ENCODE data around the gene MAN1C1.
"Not testable (repeated sequence)": the region's sequence is repeated elsewhere in the genome, so short reads cannot be mapped to it uniquely, and the experiment has no call there.

The MAN1C1 gene

DNA sequence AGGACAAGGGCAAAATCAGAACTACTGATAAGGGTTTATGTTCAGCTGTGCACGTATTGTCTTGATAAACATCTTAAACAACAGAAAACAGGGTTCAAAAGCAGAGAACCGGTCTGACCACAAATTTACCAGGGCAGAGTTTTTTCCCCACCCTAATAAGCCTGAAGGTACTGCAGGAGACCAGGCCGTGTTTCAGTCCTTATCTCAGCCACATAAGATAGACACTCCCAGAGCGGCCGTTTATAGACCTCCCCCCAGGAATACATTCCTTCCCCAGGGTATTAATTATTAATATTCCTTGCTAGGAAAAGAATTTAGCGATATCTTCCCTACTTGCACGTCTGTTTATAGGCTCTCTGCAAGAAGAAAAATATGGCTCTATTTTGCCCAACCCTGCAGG lies 19.6 kb downstream of the MAN1C1 start:
- not testable (repeated sequence) for DNase-seq

DNA sequence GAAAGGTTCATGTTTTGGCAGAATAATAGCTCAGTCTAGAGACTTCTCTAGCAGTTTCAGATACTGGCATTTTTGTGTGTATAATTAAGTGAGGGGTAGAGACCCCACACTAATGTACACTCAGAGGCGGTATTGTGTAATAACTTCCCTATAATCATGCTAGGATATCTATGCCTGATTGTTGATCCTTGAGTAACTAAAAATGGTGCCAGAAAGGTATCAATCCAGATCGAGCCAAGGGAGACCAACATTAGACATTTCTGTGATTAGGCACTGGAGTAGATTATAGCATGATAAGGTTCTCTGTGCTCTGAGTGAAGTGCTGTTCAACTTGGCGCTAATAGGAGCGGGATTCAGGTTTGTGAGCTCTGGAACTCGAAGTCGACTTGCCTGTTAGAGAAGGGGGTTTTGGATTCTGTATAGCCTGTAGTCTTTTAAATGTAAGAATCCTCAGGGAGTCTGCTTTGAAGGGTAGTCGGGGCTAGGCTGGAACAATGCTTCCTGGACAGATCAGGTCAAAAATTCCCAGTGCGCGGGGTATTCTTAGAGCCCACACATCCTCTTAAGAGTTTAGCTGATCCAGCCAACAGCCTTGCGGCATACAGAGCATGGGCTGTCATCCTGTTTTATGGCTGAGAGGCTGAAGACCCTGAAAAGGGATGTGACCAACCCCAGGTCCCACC lies 24.2 kb downstream of the MAN1C1 start:
- DNase-seq = no peak

DNA sequence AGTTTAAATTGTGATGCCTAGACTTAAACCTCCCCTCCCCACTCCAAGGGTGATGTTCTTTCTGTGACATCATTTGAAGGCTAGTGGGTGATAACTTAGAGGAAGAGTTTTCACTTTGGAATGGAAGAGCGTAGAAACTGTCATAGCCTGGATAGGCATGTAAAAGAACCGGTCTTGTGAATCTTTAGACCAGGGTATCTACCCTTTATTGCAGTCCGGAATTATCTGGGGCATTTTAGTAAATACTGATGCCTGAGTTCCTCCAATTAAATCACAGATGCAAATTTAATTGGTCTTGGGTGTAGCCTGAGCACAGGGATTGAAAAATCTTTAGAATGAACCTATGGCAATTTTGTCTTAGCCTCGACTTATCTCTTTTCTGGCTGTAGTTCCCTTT lies 24.7 kb downstream of the MAN1C1 start:
- no peak for DNase-seq

DNA sequence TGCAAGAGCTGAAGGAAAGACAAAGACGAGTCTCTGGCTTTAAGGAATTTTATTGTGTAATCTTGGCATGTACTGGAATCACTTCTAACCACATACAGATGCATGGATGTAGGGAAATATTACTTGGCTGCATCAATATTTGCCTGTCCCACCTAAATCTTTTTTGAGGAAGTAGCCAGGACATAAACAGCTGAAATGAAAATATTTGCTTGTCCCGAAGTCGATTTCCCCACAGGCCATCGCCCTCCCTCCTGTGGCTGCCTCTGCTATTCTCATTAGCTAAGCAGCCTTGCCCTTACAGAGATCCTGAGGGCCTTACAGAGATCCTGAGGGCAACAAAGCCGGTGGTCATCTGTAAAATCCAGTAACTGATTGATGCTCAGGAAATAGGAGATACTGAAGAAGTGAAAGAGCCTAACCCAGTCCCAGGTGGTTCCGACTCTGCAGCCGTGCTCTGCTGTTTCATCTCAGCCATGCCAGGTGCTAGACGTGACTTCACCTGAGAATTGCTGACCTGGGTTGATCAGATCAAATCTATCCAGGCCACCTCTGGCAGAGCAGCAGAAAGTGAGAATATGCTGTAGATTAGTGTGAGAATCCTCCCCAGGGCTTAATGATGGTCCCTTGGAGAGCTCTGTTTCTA lies 25.5 kb downstream of the MAN1C1 start:
- no peak for DNase-seq

DNA sequence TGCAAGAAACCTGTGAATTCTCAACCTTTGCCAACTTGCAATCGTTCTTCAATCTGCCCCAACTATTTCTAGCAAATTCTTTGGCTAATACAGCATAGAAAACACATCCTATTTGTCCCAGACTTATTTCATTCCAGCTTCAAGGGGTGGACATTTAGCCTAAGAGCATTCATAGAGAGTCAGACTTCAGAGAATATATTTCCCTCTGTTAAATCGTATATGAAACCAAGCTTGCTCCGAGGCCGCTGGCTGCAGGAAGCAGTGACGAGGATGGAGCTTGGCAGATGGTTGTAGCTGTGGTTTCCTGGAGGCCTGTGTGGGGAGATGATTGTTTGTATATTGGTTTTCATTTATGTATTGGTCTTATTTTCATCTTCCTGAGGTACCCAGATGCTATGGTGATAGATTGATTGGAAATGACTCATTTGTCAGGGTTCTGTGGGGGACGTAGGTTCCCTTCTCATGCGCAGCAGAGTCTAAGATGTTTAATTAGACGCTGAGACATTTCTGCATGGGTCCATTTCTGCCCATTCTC lies 26.1 kb downstream of the MAN1C1 start:
- no peak for DNase-seq

DNA sequence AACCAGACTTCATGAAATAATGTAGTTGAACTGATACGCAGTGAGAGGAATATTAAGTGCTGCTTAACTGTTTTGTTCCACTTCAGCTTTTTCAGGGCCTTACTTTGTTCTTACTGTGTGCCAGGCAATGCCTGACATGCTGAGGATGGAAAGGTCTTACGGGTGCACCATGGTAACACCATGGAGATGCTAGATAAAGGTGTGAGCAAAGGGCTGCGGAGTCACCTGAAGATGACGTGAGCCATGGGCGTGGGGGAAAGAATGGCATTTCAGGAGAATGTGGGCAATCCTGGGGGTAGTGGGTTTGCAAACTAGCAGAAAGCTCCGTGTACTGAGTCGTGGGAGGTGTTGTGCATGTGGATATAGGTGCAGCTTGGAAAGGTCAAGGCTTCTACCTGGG lies 27.3 kb downstream of the MAN1C1 start:
- DNase-seq = no peak

DNA sequence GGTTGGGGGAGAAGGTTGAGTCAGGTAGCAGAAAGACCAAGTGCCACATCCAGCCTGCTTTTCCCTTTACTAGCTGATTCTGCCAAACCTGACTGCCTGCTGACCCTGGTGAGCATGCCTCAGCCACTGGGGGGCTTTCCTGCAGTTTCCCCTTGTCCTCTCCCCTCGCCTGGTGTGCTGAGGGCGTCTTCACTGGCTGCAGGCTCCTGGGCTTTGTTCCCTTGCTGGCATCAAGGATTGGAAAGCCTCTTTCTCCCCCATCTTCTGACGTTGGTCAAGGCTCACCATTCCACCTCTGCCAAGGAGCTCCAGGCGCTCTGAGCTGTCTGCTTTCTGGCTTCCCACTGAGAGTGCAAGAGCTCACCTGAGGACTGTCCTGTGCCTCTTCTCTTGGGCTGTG lies 28.4 kb downstream of the MAN1C1 start:
- no peak for DNase-seq

DNA sequence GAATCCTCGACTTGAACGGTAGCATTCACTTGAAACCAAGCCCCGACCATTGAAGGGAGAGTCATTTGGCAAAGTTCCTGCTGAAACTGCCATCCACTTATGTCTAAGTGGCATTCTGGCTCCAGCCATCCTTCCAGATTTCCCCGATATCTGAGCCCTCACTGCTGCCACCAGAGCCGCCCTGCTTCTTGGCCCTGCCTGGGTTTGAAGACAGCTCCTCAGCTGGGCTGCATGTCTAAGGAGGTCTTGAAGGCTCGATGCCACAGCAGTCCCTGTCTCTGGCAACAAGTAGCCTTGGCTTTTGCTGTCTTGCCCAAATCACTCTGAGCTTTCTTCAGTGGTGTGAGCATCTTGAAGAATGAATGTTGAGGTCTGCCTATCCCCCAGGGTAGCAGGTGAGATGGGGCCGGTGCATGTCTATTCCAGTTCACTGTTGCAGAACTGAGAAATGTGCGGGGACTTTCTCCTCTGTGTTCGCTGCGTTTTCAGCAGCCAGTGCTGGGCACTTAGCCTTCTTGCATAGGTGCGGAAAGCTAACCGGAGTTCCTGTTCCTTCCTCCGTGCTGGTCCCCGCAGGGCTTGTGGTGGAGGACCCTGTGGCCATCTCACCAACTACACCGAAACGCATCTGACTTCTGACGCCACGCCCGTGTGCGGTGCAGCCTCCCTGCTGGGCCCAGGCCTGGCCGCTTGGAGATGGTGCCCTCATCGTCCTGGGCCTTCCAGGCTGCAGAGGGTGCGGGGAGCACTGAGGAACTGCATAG lies 29.2 kb downstream of the MAN1C1 start:
- no peak for DNase-seq

DNA sequence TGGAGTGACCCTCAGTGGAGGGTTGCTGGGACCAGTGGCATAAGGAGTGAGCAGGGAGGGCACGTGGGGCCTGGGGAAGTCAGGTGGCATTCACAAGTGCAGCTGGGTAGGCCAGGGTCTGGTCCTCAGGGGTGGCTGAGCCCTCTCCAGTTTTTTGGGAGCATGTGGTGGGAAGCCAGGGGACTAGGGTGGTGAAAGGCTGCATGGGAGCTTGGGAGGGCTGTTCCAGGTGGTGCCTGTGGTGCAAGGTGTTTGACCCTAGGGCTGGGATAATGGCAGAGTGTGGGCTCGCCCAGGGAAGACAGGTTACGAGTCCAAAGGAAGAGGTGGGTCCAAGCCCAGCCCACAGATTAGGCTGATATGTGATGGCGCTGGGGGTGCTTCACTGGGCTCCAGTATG lies 30.5 kb downstream of the MAN1C1 start:
- DNase-seq = no peak

DNA sequence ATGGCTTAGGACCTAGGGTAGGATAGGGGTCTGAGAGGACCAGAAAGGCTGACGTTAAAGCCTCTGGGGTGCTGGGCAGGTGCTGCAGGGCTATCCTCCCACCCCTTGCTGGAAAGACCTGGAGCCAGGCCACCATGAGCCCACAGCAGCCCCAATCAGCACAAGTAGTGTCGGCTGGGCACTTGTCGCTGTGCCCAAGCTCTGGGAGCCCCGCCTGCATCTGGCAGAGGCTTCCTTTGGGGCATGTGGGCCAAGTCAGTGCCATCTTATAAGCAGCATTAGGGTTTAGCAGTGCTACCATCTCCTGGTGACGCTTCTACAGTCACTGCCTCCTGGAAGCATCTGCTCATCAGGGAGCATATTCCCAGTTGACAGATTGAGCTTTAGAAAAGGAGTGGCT lies 31.3 kb downstream of the MAN1C1 start:
- DNase-seq = no peak

DNA sequence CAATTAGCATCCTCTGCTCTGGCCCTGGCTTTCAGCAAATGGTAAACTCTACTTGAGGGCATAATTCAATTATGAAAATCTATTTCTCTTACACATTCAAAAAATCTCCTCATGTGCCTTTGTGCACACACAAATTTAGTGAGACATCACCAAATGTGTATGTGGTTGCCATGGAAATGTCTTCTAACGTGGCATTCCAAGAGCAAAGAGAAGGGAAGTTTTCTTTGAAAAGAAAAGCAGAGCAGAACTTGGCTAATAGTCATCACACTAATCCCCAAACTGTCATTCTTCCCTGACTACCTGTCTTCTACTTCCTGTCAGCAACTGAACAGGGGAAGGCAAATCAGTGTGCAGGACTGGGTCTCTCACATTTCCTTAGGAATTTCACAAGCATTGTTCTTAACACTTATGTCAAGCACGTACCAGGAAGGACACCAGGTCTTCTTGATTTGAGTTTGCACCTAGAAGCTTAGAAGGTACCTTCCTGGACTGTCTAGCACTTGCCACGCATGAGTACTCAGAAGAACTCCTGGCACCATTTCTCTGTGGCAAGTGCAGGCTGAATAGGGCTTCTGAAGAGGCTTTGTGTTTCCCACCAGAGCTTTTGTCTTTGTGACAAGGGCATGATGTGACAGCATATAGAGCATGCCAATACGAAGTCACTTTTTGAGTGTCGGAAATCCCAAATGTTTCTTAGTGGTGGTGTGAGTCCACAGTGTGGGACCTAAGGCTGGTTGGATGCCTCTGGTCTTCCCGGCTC lies 32.3 kb downstream of the MAN1C1 start:
- DNase-seq = no peak

DNA sequence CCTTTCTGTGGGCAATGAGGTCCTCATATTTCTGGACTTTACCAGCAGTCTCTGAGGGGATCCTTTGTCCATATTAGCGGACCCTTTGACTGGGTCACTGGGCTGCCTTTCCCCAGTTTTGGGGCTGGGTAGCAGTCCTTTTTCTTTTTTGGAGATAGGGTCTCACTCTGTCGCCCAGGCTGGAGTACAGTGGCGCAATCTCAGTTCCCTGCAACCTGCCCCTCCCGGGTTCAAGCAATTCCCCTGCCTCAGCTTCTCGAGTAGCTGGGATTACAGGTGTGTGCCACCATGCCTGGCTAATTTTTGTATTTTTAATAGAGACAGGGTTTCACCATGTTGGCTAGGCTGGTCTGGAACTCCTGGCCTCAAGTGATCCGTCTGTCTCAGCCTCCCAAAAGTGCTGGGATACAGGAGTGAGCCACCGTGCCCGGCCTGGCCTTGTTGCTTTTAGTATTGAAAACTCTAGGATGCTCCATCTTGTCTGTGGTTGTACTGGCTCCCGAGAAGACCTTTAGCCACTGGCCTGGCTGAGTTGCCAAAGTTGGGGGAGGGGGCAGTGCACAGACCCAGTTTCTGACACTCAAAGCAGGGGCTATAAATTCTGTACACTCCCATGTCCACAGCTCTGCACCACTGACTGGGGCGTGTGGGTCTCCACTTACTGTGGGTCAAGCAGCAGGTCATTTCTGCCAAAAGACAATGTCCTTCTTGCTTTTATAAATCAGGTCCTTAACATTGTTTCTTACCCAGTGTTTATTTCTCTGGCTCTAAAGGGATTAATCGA lies 33.1 kb downstream of the MAN1C1 start:
- no peak for DNase-seq

DNA sequence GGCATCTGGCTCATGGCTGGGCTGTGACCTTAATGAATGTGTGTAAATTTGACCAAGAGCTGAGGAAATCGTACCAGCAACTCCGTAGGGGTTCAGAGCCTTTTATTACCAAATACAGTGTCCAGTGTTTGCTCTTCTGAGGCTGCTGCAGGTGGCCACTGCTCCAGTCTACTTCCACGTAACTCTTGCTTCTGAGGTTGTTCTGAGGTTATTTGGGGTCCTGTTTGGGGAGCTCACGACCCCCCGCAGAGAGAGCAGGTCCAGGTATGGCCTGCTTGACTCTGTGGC lies 33.6 kb downstream of the MAN1C1 start:
- DNase-seq = no peak

DNA sequence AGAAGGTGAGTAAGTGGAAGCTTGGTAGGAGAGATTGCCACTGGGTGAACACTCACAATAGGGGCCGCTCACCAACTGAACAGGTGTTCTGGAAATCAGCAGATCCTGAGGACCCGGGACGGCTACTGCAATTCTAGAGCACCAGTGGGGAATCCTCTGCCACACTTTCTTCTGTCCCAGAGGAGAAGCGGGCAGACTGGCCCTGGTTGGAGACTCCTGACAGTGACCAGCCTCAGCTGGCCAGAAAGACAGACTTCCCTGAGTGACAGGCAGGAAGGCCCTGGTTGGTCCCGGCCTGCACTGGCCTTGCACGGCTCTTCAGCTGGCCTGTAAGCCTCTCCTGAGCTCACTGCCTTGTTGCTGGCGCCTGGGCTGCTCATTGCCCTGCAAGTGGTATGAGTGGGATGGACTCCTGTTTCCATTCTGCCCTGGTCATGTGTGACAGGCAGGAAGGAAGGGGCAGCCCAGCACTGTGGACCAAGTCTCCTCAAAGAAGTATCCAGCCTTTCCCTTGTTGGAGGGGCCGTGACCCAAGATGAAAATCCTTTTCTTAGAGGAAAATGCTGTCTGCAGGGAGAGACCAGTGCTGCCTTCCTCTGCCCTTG lies 34.5 kb downstream of the MAN1C1 start:
- no peak for DNase-seq

DNA sequence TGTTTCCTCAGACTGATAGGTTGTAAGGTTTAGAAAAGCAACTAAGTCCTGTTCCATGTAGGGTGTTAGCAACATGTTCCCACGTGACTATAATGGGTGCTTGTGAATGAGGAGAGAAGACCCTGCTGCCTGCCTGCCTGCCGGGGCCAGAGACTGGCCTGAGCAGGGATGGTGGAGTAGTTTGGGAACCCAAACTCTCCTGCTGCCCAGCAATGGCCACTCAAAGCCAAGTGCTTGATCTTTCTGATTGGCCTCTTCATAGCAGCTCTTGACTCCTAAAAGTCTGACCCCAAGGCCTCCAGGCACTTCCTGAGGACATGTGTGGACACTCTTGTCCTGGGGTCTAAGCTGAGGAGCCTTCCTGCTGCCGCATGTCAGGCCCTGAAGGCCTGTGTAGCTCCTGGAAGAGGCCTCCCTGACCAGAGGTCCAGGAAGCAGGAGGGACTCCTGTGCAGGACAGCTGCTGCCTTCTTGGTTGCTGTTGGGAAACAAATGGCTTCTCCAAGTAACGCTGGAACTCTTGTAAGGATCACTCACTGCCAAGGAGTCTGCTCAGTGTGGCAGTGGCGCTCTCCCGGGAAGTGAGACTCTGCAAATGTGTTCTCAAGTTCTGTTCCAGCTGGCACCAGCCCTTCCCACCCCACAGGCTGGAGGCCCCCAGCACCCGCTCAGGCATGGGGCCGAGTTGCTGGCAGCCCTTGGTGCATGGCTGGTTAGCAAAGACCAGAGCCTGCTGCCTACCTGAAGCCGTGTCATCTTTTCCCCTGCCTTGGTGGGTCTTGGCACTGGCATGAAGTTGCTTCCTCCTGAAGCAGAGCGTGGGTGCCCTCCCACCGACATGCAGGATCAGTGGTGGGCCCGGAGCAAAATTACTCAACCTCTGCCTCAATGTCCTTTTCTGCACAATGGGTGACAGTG lies 35.5 kb downstream of the MAN1C1 start:
- no peak for DNase-seq

DNA sequence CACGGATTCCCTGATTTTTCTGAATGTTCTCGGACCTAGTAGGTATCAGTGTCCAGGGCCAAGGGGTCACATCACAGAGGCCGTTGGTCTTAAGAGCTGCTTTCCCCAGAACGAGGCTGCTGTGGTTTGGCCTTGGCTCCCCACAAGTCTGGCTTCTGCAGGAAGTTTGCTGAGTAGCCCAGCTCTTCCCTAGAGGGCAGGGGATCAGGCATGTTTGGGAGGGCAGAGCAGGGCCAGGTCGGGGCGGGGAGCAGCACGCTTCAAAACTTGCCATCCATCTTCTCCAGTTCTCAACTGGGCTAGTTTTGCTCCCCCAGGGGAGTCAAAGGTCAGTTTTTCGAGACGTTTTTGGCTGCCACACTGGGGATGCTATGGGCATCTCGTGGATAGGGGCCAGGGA lies 37.0 kb downstream of the MAN1C1 start:
- no peak for DNase-seq

DNA sequence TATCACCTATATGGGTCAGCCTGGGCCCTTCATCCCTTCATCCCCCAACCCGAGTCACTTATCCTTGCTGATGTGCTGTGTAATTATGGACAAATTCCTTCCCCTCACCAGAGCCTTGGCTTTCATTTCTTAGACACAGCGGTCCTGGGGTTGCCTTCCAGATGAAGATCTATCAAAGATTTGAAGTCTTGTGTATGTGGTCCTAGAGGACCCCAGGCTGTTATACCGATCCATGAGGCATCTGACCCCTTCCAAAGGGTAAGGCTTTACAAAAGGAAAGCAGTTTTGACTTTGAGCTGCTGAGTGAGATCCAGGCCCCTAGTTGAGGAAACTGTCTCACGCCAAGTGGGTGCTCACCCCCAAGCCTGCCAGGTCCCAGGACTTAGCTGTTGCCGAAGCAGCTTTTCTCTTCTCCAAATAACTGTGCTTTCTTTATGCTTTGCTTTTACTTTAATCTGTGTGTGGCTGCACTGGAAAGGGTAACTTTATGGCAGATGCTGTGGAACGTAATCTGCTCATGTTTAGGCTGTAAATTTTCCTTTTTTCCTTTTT lies 37.6 kb downstream of the MAN1C1 start:
- DNase-seq = no peak

DNA sequence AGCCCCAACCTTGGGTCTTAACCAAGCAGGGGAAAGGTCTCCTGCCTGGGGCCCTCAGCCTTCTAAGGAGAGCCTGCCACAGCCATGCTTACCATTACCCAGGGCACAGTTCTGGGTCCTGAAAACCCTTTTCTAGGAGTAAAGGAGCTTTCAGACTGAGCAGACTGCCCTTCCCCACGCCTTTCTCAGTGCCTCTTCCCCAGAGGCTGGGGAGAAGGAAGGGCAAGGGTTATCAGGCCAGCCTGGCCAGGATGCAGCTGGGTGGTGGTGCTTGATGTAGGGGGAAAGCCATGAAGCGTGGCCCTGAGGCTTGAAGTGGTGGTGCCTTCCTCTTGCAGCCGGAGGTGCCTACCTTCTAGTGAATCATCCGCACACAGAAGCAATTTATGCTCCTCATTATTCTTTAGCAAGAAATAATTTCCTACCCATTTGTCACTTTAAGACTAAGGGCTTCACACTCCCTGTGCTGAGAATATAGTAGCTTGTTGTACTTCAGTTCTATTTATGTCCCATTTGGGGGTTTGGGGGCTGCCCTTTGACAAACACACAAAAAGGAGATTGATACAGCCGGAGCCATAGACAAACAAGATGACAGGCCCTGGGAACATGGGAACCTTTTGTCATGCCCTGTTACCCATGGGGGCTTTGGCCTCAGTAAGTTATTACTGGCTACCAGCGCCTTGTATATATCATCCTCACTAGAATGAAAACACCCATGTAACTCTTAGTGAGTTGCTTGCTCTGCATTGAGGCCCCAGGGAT lies 40.7 kb downstream of the MAN1C1 start:
- DNase-seq = no peak

DNA sequence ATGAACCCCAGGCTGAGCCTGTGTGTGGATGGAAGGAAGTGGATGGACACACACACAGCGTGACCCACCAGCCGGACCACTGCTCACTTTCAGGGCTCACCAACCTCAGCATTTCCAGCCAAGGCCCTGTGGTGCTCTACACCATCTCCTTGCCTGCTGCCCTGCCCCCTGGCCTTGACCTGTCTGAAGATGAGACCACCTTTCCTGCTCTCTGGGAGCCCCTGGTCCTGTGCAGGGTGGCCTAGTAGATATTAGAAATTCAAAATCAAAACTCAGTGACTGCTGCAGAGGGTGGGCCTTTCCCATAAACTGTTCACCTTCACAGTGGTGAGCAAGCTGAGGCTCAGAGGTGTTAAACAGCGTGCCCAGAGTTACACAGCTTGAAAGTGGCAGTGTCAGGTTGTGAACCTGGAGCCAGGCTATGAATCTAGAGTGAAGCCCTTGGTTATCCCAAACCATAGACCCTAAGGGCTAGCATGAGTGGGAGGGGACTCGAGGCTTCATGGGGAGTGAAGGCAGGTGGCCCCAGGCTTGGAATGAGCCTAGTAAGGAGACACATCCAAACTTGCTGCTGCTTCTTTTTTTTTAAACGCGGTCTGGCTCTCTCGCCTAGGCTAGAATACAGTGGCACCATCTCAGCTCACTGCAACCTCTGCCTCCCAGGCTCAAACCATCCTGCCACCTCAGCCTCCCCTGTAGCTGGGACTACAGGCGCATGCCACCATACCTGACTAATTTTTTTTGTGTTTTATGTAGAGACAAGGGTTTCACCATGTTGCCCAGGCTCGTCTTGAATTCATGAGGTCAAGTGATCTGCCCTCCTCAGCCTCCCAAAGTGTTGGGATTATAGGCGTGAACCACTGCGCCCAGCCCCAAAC lies 41.5 kb downstream of the MAN1C1 start:
- DNase-seq = no peak
